Large intestine (tissue), 3 donors: ENCODE results near the gene LAMA1. TPM values are rescaled to one million over a fixed set of nuclear protein-coding genes. Genes with fewer than 3 reads are reported as not detected.

Source experiments
- DNase-seq, 2 donors: peaks; one replicate each; pipeline versions ENCODE4 v3.0.0 to v3.0.0-alpha.2; 2013
- H3K27ac ChIP-seq: one replicate; pipeline ENCODE4 v1.5.1; 2013; ENCODE audit warnings: low read length
- H3K27me3 ChIP-seq: 2 replicates; pipeline ENCODE4 v1.6.1; 2013; ENCODE audit warnings: low read length; ENCODE audit not compliant: control insufficient read depth, insufficient read depth
- H3K36me3 ChIP-seq: 2 replicates; pipeline ENCODE4 v1.6.1; 2013; ENCODE audit warnings: low read length; ENCODE audit not compliant: control insufficient read depth, insufficient read depth
- H3K4me1 ChIP-seq: one replicate; pipeline ENCODE4 v1.6.1; 2013; ENCODE audit warnings: low read length; ENCODE audit not compliant: control insufficient read depth, insufficient read depth
- H3K4me3 ChIP-seq: one replicate; pipeline ENCODE4 v1.5.1; 2013; ENCODE audit warnings: low read length
- H3K9me3 ChIP-seq: one replicate; pipeline ENCODE4 v1.6.1; 2013; ENCODE audit warnings: mild to moderate bottlenecking, low read depth, low read length, moderate library complexity; ENCODE audit not compliant: control insufficient read depth
- WGBS: methylation state at CpG from one replicate; pipeline ENCODE4 v1.1.5; 2013; ENCODE audit warnings: low lambda C conversion rate; ENCODE audit not compliant: insufficient coverage; 5-methylcytosine and 5-hydroxymethylcytosine counted together
- polyA plus RNA-seq: library from polyadenylated mRNA; unstranded; fragments of 120-200 nt; gene quantifications from one replicate; pipeline ENCODE4 v1.2.1, GENCODE V29; 2013

Gene LAMA1
- polyA plus RNA-seq, 1 donor = 2.3 TPM

- Histone ChIP-seq H3K36me3 (no peaks in the 10 kb centered on the region), H3K4me1 (no peaks in the 10 kb centered on the region), H3K27me3 (peaks cover 3% of the 10 kb centered on the region), H3K9me3 (peaks cover 4% of the 10 kb centered on the region), H3K27ac (no peak overlapping the region), H3K4me3 (no peak overlapping the region)
- no CpG with 5 or more reads among the region's 8 CpGs for WGBS
- DNase-seq = no peak
These were observed 45.0 kb downstream of the LAMA1 start for GRCh38 chr18:7072593-7072992.

DNA sequence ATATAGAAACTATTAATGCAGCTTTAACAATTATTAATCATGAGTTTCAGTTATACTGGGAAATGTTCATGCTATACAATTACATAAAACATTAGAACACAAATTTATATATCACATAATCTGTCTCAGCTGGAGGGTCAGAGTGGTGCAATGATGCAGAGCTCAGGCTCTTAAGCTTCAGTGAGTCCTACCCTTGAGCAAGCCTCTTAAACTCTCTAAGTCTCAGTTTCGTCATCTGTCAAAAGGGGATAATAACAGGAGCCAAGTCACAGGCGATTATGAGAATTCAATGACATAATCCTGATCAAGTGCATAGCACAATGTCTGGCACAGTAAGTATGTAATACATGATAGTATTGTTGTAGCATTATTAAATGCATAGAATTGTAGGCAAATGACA, 46.0 kb downstream of the LAMA1 start:
- no peak overlapping the region for H3K27ac ChIP-seq
- WGBS = no CpG with 5 or more reads among the region's 2 CpGs
- no peak overlapping the region for H3K4me3 ChIP-seq
- H3K36me3 ChIP-seq = no peaks in the 10 kb centered on the region
- peaks cover 4% of the 10 kb centered on the region for H3K9me3 ChIP-seq
- DNase-seq = no peak
- peaks cover 3% of the 10 kb centered on the region for H3K27me3 ChIP-seq
- no peaks in the 10 kb centered on the region for H3K4me1 ChIP-seq

DNA sequence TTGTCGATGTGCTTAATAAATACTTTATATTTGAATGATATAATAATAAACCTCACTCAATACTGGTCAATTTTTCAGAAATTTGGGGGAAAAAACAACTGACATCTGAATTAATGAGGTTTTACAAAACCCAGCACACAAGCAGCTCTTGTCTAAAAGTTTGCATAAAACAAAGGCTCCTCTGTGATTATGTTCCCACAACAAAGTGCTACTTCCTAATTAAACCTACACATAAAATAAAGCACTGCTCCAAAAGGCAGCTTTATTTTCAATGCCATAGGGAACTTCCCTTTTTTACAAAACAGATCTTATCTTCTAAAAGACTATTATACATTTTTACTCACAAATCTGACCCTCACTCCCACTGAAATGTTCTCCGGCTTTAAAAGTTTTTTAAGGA, 47.1 kb downstream of the LAMA1 start:
- Histone ChIP-seq H3K4me3 (no peak overlapping the region), H3K27me3 (peaks cover 3% of the 10 kb centered on the region), H3K36me3 (no peaks in the 10 kb centered on the region), H3K4me1 (no peaks in the 10 kb centered on the region), H3K27ac (no peak overlapping the region), H3K9me3 (peaks cover 4% of the 10 kb centered on the region)
- DNase-seq = no peak
- 83% methylated on average over 1 of the region's 2 CpGs for WGBS

- Histone ChIP-seq H3K9me3 (peaks cover 4% of the 10 kb centered on the region), H3K27ac (no peak overlapping the region), H3K4me3 (no peak overlapping the region), H3K27me3 (peaks cover 3% of the 10 kb centered on the region), H3K36me3 (no peaks in the 10 kb centered on the region), H3K4me1 (no peaks in the 10 kb centered on the region)
- DNase-seq = no peak
- WGBS = 100% methylated on average over 1 of the region's 9 CpGs
These were observed 48.6 kb downstream of the LAMA1 start for GRCh38 chr18:7068871-7069590.

DNA sequence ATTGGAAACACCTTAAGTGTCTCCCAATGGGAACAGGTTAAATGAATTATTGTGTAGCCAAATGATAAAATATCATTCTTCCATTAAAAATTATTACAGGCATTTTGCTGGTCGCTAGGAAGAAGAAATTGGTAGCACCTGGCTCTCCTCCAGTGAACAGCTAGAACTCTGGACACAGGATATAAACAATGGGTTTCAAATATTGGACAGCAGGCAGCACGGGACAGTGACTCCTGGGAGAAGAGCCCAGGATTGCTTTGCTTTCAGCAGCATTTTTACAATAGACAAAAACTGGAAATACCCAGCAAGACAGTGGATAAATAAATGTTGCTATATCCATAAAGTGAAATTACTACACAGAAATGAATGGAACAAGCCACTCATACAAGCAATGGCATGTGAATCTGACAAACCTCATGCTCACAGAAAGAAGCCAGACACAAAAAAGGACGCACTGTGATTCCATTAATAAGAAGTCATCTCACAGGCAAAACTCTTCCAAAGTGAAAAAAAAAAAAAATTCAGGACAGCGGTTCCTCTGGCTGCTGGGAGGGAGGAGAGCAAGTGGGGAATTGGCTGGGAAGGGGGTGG, 50.5 kb downstream of the LAMA1 start:
- Histone ChIP-seq H3K9me3 (peaks cover 4% of the 10 kb centered on the region), H3K27ac (no peak overlapping the region), H3K36me3 (no peaks in the 10 kb centered on the region), H3K4me1 (peaks cover 8% of the 10 kb centered on the region), H3K4me3 (no peak overlapping the region), H3K27me3 (no peaks in the 10 kb centered on the region)
- WGBS = no CpG with 5 or more reads among the region's 4 CpGs
- no peak for DNase-seq

GRCh38 chr18:7065736-7066135, 51.9 kb downstream of the LAMA1 start:
- no peak for DNase-seq
- Histone ChIP-seq H3K27ac (no peak overlapping the region), H3K36me3 (no peaks in the 10 kb centered on the region), H3K4me3 (no peak overlapping the region), H3K4me1 (peaks cover 10% of the 10 kb centered on the region), H3K27me3 (no peaks in the 10 kb centered on the region), H3K9me3 (peaks cover 4% of the 10 kb centered on the region)
- 86% methylated on average over 2 of the region's 5 CpGs for WGBS

- H3K36me3 ChIP-seq = no peaks in the 10 kb centered on the region
- DNase-seq = no peak
- H3K27ac ChIP-seq = no peak overlapping the region
- peaks cover 10% of the 10 kb centered on the region for H3K4me1 ChIP-seq
- H3K27me3 ChIP-seq = no peaks in the 10 kb centered on the region
- no CpG with 5 or more reads among the region's 3 CpGs for WGBS
- H3K9me3 ChIP-seq = no peaks in the 10 kb centered on the region
- H3K4me3 ChIP-seq = no peak overlapping the region
These were observed 53.3 kb downstream of the LAMA1 start for GRCh38 chr18:7064346-7064745.

DNA sequence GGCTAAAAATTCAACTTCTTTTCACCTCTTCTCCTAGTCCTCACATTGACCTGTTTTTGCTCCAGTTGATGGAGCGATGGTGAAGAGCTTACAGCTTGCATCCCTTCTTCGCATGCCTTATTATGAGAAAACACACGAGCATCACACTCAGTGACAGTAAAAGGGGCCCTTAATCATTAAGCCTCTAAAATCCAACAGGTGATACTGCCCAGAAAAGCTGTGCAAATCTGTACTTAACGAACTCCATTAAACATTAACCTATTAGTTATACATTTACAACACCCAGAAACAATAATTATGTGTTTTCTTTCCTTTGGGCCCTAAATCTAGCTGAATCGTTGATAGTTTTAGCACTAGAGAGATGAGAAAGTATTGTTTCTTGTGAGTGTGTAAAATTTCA, 54.8 kb downstream of the LAMA1 start:
- Histone ChIP-seq H3K4me1 (peaks cover 10% of the 10 kb centered on the region), H3K36me3 (no peaks in the 10 kb centered on the region), H3K27me3 (no peaks in the 10 kb centered on the region), H3K9me3 (no peaks in the 10 kb centered on the region), H3K4me3 (no peak overlapping the region), H3K27ac (no peak overlapping the region)
- peak; percentile 13 to 62 for DNase-seq
- WGBS = 0% methylated on average over 1 of the region's 5 CpGs

GRCh38 chr18:7062236-7062635, 55.4 kb downstream of the LAMA1 start:
- Histone ChIP-seq H3K4me3 (no peak overlapping the region), H3K4me1 (peaks cover 10% of the 10 kb centered on the region), H3K9me3 (no peaks in the 10 kb centered on the region), H3K27ac (no peak overlapping the region), H3K27me3 (no peaks in the 10 kb centered on the region), H3K36me3 (no peaks in the 10 kb centered on the region)
- no peak for DNase-seq
- no CpG with 5 or more reads among the region's 9 CpGs for WGBS

DNA sequence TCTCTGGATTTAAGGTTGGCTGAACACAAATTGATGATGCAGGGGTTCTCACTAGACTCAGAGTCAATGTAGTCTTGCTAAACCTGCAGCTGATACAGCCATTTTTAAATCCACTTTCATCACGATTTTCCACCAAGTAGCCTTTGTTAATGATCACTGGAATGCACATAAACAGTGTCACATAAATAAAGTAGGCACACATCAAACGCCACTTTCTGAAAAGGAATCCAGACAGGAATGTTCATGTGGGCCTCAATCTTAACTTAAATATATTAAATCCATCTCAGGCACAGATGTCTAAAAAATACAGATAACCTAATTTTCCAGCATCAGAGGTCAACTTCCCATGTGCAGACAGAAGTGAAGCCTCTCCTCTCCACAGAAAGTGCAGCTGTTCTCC, 58.3 kb downstream of the LAMA1 start:
- Histone ChIP-seq H3K36me3 (no peaks in the 10 kb centered on the region), H3K4me1 (peaks cover 10% of the 10 kb centered on the region), H3K27me3 (no peaks in the 10 kb centered on the region), H3K9me3 (no peaks in the 10 kb centered on the region), H3K27ac (no peak overlapping the region), H3K4me3 (no peak overlapping the region)
- no peak for DNase-seq
- no CpG with 5 or more reads among the region's 2 CpGs for WGBS

- 100% methylated on average over 2 of the region's 6 CpGs for WGBS
- H3K4me3 ChIP-seq = no peak overlapping the region
These were observed 61.6 kb downstream of the LAMA1 start for GRCh38 chr18:7056026-7056425.

More at GRCh38 chr18:7056026-7056425, 61.6 kb downstream of the LAMA1 start:
- DNase-seq = no peak
- no peak overlapping the region for H3K27ac ChIP-seq
- H3K4me1 ChIP-seq = no peaks in the 10 kb centered on the region
- no peaks in the 10 kb centered on the region for H3K36me3 ChIP-seq
- no peaks in the 10 kb centered on the region for H3K27me3 ChIP-seq
- H3K9me3 ChIP-seq = no peaks in the 10 kb centered on the region
